GM19328 (cell line): ENCODE results near the gene LRP10.
"Not testable (repeated sequence)": the region's sequence is repeated elsewhere in the genome, so short reads cannot be mapped to it uniquely, and the experiment has no call there.

Experiments
- ATAC-seq: cut with Tn5 transposase; IDR thresholded peaks from one replicate; pipeline ENCODE4 v1.9.1; 2021; ENCODE audit warnings: mild to moderate bottlenecking, moderate library complexity; ENCODE audit not compliant: unreplicated experiment

LRP10 gene

GRCh38 chr14:22860377-22860776, 11.2 kb upstream of the LRP10 start:
- ATAC-seq = not testable (repeated sequence)

- no peak for ATAC-seq
Observed at GRCh38 chr14:22861651-22862050, 9.9 kb upstream of the LRP10 start.

- ATAC-seq = no peak
Observed at GRCh38 chr14:22864979-22865378, 6.6 kb upstream of the LRP10 start.

- no peak for ATAC-seq
Observed at GRCh38 chr14:22865424-22866405, 5.8 kb upstream of the LRP10 start.

GRCh38 chr14:22866874-22867273, 4.7 kb upstream of the LRP10 start:
- ATAC-seq = no peak

GRCh38 chr14:22870811-22871223, 723 bp upstream of the LRP10 start:
- ATAC-seq = peak; percentile 22

- ATAC-seq = peak; percentile 7
Observed at GRCh38 chr14:22872033-22872832, 693 bp downstream of the LRP10 start.

GRCh38 chr14:22872833-22873520, 1.4 kb downstream of the LRP10 start:
- ATAC-seq = no peak

GRCh38 chr14:22875003-22875747, 3.6 kb downstream of the LRP10 start:
- no peak for ATAC-seq

GRCh38 chr14:22875748-22876319, 4.3 kb downstream of the LRP10 start:
- no peak for ATAC-seq

GRCh38 chr14:22877000-22877501, 5.5 kb downstream of the LRP10 start:
- ATAC-seq = no peak

GRCh38 chr14:22878271-22879246, 7.0 kb downstream of the LRP10 start:
- no peak for ATAC-seq

GRCh38 chr14:22882064-22882463, 10.5 kb downstream of the LRP10 start:
- ATAC-seq = no peak

GRCh38 chr14:22882529-22883172, 11.1 kb downstream of the LRP10 start:
- ATAC-seq = no peak

- no peak for ATAC-seq
Observed at GRCh38 chr14:22883173-22883976, 11.8 kb downstream of the LRP10 start, which contains the start of gene REM2. Gene REM2 (plus strand): TSS chr14:22883222. CDS start chr14:22883288, 66 bp downstream.

- ATAC-seq = no peak
Observed at GRCh38 chr14:22884076-22884737, 12.7 kb downstream of the LRP10 start.
